SK-N-SH (cell line): ENCODE results near the gene CAVIN1.

Experiments
- CTCF ChIP-seq: fragments of 200-600 bp; sonication (generic); IDR thresholded peaks from 2 replicates; pipeline ENCODE4 v1.6.1; 2017; ENCODE audit warnings: antibody characterized with exemption, mild to moderate bottlenecking, moderate library complexity
- EP300 ChIP-seq, 2 experiments: IDR thresholded peaks; 2 replicates each; pipeline versions ENCODE4 v1.4.0 to v1.6.1; 2012; ENCODE audit warnings: borderline replicate concordance in 1 of 2, low read depth in 1 of 2, low read length in 1 of 2
- MAX ChIP-seq: IDR thresholded peaks from 2 replicates; pipeline ENCODE4 v1.4.0; 2012; ENCODE audit warnings: low read depth
- PBX3 ChIP-seq: IDR thresholded peaks from 2 replicates; pipeline ENCODE4; 2012
- RCOR1 ChIP-seq: fragments of 150-350 bp; IDR thresholded peaks from 2 replicates; pipeline ENCODE4 v1.6.1; 2017; ENCODE audit warnings: antibody characterized with exemption, low read length
- REST ChIP-seq: IDR thresholded peaks from 2 replicates; pipeline ENCODE4 v1.6.1; 2012; ENCODE audit warnings: mild to moderate bottlenecking, low read depth, low read length, moderate library complexity
- SMC3 ChIP-seq: IDR thresholded peaks from 2 replicates; pipeline ENCODE4 v1.6.1; 2012; ENCODE audit warnings: low read depth, low read length, improper control_type of control experiment
- TAF1 ChIP-seq: IDR thresholded peaks from 2 replicates; pipeline ENCODE4 v1.6.1; 2012; ENCODE audit warnings: low read depth, mild to moderate bottlenecking, low read length, moderate library complexity, borderline replicate concordance
- USF2 ChIP-seq: fragments of 150-350 bp; IDR thresholded peaks from 2 replicates; pipeline ENCODE4 v1.6.1; 2017; ENCODE audit warnings: antibody characterized with exemption, low read length, low read depth, borderline replicate concordance

GRCh38 chr17:42399948-42400843 lies 22.9 kb downstream of the CAVIN1 start:
- no peak for TF ChIP-seq CTCF
- no peak for TF ChIP-seq REST
- TF ChIP-seq EP300 (IDR thresholded peaks at IDR 0.05; ENCODE audit: borderline replicate concordance in 1 of 2, low read depth in 1 of 2, low read length in 1 of 2), result no peak
- no peak for TF ChIP-seq SMC3
- no peak for TF ChIP-seq PBX3
- no peak for TF ChIP-seq TAF1
- TF ChIP-seq USF2, result no peak
- no peak for TF ChIP-seq RCOR1
- TF ChIP-seq MAX, result no peak
